NT2/D1 (cell line): ENCODE data around the gene PAFAH2.

Experiments used
- YY1 ChIP-seq: IDR thresholded peaks from 2 replicates; pipeline ENCODE4 v1.6.1; 2011; ENCODE audit not compliant: insufficient read length, insufficient read depth
- ZNF274 ChIP-seq: IDR thresholded peaks from 2 replicates; pipeline ENCODE4 v1.6.1; 2011; ENCODE audit warnings: mild to moderate bottlenecking, low read depth, low read length

- TF ChIP-seq ZNF274 (no peak), YY1 (no peak)
Measured at GRCh38 chr1:26010825-26011224, 13.0 kb upstream of the PAFAH2 start.
